Activated CD4-positive, alpha-beta T cell treated with anti-CD3 and anti-CD28 coated beads, Interleukin-2, amount 50 U/mL, for 4 hours (primary cell): ENCODE results near the gene AMN1.
"Not testable (repeated sequence)": the region's sequence is repeated elsewhere in the genome, so short reads cannot be mapped to it uniquely, and the experiment has no call there.

Experiments
- DNase-seq, 2 experiments: peaks; one replicate each; pipeline ENCODE4 v3.0.0-alpha.2; 2020

Gene AMN1

GRCh38 chr12:31672521-31672920, 56.3 kb downstream of the AMN1 start:
- DNase-seq = no peak

DNA sequence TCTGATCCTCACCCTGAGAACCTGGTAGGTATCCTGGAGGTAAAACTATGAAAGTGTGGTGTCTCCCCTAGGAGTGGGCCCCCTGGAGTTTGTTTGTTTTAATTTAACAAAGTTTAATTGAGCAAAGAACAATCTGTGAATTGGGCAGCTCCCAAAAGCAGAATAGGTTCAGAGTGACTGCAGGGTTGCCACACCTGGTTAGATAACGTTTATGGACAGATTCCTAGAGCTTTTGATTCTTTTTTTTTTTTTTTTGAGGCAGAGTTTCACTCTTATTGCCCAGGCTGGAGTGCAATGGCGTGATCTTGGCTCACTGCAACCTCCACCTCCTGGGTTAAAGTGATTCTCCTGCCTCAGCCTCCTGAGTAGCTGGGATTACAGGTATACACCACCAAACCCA, 59.2 kb downstream of the AMN1 start:
- not testable (repeated sequence) for DNase-seq

DNA sequence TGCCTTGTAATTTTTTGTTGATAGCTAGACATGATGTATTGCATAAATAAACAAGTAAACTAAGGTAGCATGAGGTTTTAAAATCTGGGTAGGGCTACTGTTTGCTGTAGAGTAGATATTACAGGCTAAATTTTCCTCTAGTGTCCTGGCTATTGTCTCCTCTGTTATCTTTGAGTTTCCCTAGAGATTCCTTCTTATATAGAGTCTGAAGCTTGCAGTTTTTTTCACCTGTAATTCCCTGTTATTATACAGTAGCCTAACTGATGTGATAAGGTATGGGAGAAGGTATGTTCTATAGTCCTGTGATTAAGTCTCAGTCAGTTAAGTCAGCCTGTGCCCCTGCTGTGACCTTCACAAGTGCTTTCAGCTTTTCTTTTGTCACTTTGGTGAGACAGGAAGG, 59.8 kb downstream of the AMN1 start:
- no peak for DNase-seq

DNA sequence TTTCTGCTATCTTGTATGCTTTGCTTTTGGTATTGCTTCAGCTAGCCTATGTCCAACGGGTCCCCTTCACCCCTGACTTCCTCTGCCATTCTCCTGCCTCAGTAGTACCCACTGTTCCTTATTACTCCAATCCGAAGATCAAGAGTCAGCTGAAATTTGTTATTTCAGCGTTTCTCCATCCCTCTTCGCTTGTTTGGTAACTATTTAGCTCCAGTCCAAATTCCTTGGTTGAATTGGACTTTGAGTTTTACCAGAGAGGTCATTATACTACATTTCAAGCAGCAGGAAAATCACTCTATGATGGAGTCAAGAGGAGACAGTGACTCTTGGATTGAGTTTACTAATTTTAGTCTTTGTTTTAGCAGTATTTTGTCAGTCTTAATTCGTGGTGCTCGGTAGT, 64.8 kb downstream of the AMN1 start:
- DNase-seq = no peak

DNA sequence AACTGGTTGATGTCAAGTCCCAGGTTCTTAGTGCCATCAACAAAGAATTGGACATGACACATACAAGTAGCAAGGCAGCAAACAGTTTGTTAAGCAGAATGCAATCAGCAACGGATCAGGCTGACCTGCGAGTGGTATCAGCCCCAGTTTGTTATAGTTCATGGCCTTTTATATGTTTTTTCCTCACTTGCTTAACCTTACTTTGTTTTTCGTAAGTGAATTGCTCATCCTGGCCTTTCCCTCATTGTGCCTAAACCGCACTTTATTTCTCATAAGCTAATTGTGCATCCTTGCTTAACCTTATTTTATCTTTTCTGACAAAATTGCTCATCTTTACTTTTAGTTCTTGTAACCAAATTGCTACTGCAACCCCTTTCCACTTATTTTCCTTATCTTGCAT, 65.2 kb downstream of the AMN1 start:
- DNase-seq = no peak

DNA sequence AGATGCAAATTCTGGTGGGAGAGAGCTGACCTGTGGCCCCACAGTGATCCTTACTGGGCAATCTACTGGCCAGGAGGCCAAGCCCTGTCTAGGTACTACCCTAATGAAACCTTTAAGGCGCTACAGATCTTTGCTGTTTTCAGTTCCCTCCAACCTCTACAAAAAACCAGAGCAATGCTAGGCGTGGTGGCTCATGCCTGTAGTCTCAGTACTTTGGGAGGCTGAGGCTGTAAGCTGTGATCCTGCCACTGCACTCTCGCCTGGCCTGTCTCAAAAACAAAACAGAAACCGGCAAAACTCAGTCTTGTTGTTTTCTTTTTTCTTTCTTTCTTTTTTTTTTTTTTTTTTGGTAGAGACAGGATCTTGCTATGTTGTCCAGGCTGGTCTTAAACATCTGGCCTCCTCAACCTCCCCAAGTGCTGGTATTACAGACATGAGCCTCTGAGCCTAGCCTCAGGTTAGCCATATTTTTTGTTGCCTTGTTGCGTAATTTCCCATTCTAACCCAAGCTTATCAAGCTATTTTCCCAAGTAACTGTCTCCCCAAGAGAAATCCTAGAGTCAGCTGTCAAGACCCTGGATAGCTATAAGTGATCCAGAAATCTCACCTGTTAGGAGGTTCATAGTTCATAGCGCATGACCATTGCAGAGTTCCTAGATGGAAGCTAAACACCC, 66.5 kb downstream of the AMN1 start:
- DNase-seq = no peak

GRCh38 chr12:31659087-31659942, 69.5 kb downstream of the AMN1 start, which contains the start of gene ETFBKMT:
TSS of gene ETFBKMT (plus strand) at chr12:31659688. CDS start at chr12:31661954, 2,266 bp downstream.
- DNase-seq = peak; percentile 87 to 88

DNA sequence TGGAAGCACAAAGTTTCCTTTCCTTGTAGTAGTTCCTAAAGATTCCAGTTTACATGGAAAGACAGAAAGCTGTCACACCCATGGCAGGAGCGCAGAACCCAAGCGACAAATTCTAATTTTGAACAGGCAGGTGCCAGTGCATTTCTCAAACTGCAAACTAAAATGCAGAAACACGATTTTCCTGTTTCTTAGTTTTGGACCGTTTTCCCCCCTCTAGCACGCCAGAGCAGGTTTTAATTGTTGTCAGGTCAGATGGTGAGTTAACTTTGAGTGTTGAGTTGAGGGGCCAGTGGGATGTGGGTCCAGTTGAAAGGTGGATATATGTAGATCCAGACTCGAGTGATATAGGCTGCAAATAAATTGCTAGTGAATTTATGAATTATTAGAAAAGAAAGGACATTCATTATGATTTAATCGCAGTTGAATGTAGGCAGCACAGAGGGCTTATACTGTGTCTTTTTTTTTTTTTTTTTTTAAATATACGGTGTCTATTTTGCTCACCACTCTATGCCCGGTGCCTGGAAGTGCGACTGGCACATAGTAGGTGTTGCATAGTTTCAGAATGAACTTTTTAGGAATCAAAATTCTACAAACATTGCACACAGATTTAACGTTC, 70.2 kb downstream of the AMN1 start:
- DNase-seq = no peak

GRCh38 chr12:31655792-31656191, 73.0 kb downstream of the AMN1 start:
- DNase-seq = no peak

- no peak for DNase-seq
Measured at GRCh38 chr12:31655208-31655607, 73.6 kb downstream of the AMN1 start.

DNA sequence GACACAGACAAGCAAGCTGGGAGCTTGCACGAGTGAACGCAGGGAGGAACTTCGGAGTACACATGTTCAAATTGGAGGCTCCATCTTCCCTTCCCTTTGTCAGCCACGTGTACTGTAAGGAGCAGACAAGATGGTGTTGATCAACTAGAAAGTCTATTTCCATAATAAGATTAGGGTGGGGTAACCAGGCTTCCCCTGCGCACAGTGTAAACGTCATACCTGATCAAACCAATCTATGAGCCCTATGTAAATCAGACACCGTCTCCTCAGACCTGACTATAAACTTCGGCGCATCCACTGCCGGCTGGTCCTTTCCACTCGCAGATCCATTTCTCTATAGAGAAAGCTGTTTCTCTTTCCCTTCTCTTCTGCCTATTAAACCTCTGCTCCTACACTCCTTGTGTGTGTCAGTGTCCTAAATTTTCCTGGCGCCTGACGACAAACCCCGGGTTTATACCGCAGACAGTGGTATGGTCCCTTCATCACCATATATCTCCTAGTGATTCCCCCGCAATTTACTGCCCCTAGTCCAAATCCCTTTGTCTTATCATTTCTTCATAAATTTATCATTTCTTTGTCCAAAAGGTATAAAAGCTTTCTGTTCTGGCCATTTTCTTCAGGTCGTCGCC, 76.8 kb downstream of the AMN1 start:
- DNase-seq = no peak

DNA sequence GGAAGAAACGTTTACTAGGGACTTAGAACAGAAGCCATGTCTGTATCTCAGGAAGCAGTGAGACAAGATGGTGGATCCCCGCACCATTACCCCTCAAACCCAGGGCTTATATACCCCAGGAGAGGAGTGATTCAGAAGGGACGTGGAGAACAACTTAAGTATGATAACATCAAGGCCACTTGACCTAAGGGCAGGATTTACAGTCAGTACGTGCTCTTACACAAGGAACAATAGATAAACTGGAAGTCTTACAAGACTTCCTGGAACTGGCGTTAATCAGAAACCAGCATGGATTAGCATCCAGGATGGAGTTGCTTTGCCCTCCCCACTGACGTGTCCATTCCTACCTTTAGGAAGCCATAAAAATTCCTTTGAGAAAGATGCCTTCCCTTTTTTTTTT, 77.9 kb downstream of the AMN1 start:
- DNase-seq = no peak

DNA sequence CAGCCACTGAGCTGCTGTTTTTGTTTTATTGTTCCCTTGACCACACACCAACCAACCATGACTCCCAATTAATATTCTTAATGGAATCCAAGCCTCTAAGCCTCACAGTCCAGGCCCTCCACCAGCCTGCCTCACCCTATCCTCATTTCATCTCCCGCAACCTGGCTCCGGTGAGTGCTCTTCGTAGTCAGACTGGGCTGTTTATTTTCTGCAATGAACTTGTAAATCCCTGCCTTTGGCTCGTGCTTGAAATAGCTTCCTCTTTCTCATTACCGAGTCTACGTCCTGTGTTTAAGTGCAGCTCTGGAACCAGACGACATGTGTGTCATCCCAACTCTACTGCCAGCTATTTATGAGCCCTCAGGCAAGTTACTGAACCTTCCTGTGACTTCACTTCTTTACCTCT, 81.7 kb downstream of the AMN1 start:
- DNase-seq = no peak

- no peak for DNase-seq
Measured at GRCh38 chr12:31645924-31646323, 82.9 kb downstream of the AMN1 start.

DNA sequence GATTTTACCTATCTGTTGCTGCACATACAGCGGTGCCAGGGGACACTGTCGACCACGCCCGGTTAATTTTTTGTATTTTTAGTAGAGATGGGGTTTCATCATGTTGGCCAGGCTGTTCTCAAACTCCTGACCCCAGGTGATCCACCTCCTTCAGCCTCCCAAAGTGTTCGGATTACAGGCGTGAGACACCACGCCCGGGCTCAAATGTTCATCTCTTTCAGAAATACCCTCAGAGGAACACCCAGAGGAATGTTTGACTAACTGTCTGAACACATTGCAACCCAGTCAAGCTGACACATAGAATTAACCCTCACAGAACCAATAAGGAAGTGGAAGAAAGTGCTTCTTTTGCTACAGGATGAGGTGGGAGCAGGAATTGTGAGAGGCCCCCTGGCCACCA, 84.3 kb downstream of the AMN1 start:
- no peak for DNase-seq

DNA sequence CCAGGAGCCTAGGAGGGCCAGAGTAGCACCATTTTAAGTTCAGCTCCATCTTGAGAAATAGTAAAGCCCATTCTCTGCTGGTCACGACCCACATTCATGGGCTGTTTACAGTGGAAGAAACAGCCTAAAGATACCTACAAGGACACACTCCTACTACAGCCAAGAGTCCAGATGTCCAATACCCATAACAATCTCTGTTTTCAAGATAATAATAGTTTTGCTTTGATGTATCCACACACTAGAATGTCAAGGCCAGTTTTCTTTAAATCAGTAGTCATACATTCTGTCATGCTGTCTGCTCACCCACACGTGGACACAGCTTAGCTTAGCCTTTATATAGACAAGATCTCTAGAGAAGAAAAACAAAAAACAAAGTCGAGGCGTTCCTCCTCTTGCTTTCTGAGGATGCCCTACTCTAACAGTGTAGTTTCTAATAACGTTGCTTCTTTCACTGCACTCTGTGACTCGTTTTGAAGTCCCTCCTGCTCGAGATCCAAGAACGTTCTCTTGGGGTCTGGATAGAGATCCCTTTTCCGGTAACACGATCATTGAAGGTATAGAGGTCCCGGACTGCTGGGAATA, 87.2 kb downstream of the AMN1 start:
- no peak for DNase-seq

- no peak for DNase-seq
Measured at GRCh38 chr12:31634620-31635019, 94.2 kb downstream of the AMN1 start.

DNA sequence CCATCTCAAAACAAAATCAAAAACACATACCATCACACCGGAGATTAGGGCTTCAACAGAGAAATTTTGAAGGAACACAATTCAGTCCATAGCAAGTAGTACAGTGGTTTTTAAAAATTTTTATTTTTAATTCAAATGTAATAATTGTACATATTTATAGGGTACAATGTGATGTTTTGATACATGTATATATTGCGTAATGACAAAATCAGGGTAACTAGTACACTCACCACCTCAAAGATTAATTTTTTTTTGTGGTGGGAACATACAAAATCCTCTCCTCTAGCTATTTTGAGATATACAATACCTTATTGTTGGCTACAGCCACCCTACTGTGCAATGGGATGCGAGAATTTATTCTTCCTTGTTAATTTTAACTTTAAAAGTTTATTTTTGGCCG, 95.4 kb downstream of the AMN1 start:
- no peak for DNase-seq

- no peak for DNase-seq
Measured at GRCh38 chr12:31631809-31632208, 97.0 kb downstream of the AMN1 start.

- DNase-seq = no peak
Measured at GRCh38 chr12:31631023-31631724, 97.6 kb downstream of the AMN1 start.

- DNase-seq = no peak
Measured at GRCh38 chr12:31629756-31630732, 98.8 kb downstream of the AMN1 start.
